ENCODE data around the gene POLR3K. TPM values are rescaled to one million over a fixed set of nuclear protein-coding genes. Genes with fewer than 3 reads are reported as not detected.

The POLR3K gene
- total RNA-seq, 1 donor from 2014 or later = 12.8 TPM

GRCh38 chr16:63998-64913 is 10.8 kb upstream of the POLR3K start:
- DNase-seq (ENCODE audit: extremely low spot score in 2 of 2) = no peak
- Histone ChIP-seq H3K4me1 (peaks cover 40% of the 10 kb centered on the region), H3K4me3 (no peak overlapping the region), H3K9me3 (no peaks in the 10 kb centered on the region), H3K27me3 (no peaks in the 10 kb centered on the region), H3K27ac (no peak overlapping the region), H3K36me3 (peaks cover 0 to 56% of the 10 kb centered on the region in 2 donors)
- intact Hi-C loops (cut with DNase I) = loop anchor here (2.0 kb wide), 1 partner anchor 33 kb away; no protein-coding TSS in a partner anchor
- TF ChIP-seq POLR2AphosphoS5 (IDR thresholded peaks at IDR 0.05; ENCODE audit: insufficient read depth in 1 of 2, low read depth in 1 of 2) (no peak), CTCF (IDR thresholded peaks at IDR 0.05) (no peak), POLR2A (IDR thresholded peaks at IDR 0.05) (no peak)

- Histone ChIP-seq H3K4me3 (no peak overlapping the region), H3K27ac (no peak overlapping the region), H3K4me1 (peaks cover 32% of the 10 kb centered on the region), H3K27me3 (no peaks in the 10 kb centered on the region), H3K36me3 (peaks cover 0 to 64% of the 10 kb centered on the region in 2 donors), H3K9me3 (no peaks in the 10 kb centered on the region)
- DNase-seq (ENCODE audit: extremely low spot score in 2 of 2) = no peak
- intact Hi-C loops (cut with DNase I) = no loop called here
- TF ChIP-seq CTCF (IDR thresholded peaks at IDR 0.05) (no peak), POLR2AphosphoS5 (IDR thresholded peaks at IDR 0.05; ENCODE audit: insufficient read depth in 1 of 2, low read depth in 1 of 2) (no peak), POLR2A (IDR thresholded peaks at IDR 0.05) (no peak)
Measured at GRCh38 chr16:63466-63865, 10.1 kb upstream of the POLR3K start.

GRCh38 chr16:62968-63391 is 9.6 kb upstream of the POLR3K start:
- H3K4me3 ChIP-seq = no peak overlapping the region
- intact Hi-C loops (cut with DNase I) = no loop called here
- peaks cover 0 to 68% of the 10 kb centered on the region in 2 donors for H3K36me3 ChIP-seq

GRCh38 chr16:62283-62967 is 9.0 kb upstream of the POLR3K start:
- intact Hi-C loops (cut with DNase I) = no loop called here
- no peaks in the 10 kb centered on the region for H3K27me3 ChIP-seq
- no peaks in the 10 kb centered on the region for H3K9me3 ChIP-seq
- H3K36me3 ChIP-seq = peaks cover 0 to 74% of the 10 kb centered on the region in 2 donors
- H3K4me1 ChIP-seq = peaks cover 22% of the 10 kb centered on the region
- TF ChIP-seq CTCF (IDR thresholded peaks at IDR 0.05) (no peak), POLR2A (IDR thresholded peaks at IDR 0.05) (no peak), POLR2AphosphoS5 (IDR thresholded peaks at IDR 0.05; ENCODE audit: insufficient read depth in 1 of 2, low read depth in 1 of 2) (no peak)
- DNase-seq (ENCODE audit: extremely low spot score in 2 of 2) = no peak
- no peak overlapping the region for H3K27ac ChIP-seq
- H3K4me3 ChIP-seq = no peak overlapping the region

More at GRCh38 chr16:62968-63391, 9.6 kb upstream of the POLR3K start:
- no peaks in the 10 kb centered on the region for H3K9me3 ChIP-seq
- DNase-seq (ENCODE audit: extremely low spot score in 2 of 2) = no peak
- H3K27me3 ChIP-seq = no peaks in the 10 kb centered on the region
- TF ChIP-seq POLR2AphosphoS5 (IDR thresholded peaks at IDR 0.05; ENCODE audit: insufficient read depth in 1 of 2, low read depth in 1 of 2) = no peak
- TF ChIP-seq POLR2A (IDR thresholded peaks at IDR 0.05) = no peak
- TF ChIP-seq CTCF (IDR thresholded peaks at IDR 0.05) = no peak
- H3K4me1 ChIP-seq = peaks cover 28% of the 10 kb centered on the region
- H3K27ac ChIP-seq = no peak overlapping the region

Data from vagina (tissue), 2 donors.